GM19455 (cell line): ENCODE measurements around the gene ABCA5.
"Not testable (repeated sequence)": the region's sequence is repeated elsewhere in the genome, so short reads cannot be mapped to it uniquely, and the experiment has no call there.

ENCODE experiments used
- ATAC-seq: cut with Tn5 transposase; IDR thresholded peaks from one replicate; pipeline ENCODE4 v1.9.1; 2021; ENCODE audit not compliant: unreplicated experiment

Gene ABCA5

GRCh38 chr17:69222707-69223258 is 104.2 kb downstream of the ABCA5 start:
- no peak for ATAC-seq

DNA sequence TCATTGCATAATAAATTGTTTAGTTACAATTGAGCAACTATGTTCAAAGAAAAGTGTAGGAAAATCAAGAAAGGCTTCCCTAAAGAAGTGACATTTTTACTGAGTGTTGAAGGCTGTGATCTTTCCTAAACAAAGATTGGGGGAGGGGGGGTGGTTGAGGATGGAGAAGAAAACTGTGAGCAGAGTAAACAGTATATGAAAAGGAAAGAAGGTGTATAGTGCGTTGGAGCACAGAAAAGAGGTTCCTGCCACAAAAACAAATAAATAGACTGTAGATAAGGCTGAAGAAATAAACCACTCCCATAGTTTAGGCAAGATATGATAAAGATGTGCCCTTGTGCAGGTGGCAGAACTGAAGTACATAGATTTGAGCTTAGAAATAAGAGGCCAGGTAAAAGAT is 106.8 kb downstream of the ABCA5 start:
- no peak for ATAC-seq

DNA sequence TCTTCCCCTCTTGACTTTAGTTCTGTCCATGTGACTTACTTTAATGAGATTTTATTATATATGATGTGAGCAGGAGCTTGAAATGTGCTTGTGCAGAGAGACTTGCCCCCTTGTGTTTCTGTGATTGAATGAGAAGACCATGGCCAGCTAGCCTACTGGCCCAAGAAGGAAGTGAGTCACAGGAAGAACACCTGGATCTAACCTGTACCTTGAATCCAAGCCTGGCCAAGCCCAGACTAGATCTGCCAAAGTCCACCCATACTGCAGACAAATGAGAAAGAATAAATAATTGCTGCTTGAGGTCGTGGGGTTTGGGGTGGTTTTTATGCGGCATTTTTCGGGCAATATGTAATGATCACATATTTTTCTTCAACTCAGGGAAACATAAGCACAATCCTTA is 107.9 kb downstream of the ABCA5 start:
- no peak for ATAC-seq

- no peak for ATAC-seq
These were observed 113.7 kb downstream of the ABCA5 start for GRCh38 chr17:69213059-69213813.

DNA sequence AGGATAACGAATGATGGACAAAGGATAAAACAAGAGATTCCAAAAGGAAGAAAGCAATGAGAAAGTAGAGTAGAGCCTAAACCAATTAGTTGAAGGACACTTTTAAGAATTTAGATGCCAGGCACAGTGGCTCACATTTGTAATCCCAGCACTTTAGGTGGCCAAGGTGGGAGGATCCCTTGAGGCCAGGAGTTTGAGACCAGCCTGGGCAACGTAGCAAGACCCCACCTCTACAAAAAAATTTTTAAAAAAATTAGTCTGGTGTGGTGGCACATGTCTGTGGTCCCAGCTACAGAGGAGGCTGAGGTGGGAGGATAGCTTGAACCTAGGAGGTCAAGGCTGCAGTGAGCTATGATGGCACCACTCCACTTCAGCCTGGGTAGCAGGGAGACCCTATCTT is 118.3 kb downstream of the ABCA5 start:
- ATAC-seq, result no peak

DNA sequence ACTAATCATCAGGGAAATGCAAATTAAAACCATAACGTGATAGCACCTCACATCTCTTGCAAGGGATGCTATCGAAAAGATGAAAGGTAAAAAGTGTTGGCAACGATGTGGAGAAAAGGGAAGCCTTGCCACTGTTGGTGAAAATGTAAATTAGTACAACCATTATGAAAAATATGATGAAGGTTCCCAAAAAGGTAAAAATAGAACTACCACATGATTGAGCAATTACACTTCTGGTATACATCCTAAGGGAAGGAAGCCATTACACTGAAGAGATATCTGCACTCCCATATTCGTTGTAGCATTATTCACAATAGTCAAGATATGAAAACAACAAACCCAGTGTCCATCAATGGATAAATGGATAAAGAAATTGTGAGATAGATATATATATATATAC is 119.8 kb downstream of the ABCA5 start:
- ATAC-seq, result no peak

DNA sequence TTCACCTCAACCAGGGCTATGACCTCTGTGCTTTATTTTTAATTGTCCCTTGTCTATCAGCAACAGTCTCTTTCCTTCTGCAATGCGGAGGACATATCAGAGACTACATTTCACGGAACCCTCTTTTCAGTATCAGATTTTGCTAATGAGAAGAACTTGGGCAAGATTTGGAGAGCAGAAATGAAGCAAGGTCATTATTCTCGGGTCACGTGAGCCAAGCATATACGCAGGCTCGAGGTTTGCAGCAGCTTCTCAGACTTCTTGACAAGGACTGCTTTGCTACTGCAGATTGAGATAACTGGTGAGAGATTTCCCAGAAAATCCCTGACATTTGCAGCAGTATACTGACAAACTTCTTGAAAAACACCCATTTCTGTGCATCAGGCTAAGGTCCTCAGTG is 128.7 kb downstream of the ABCA5 start:
- no peak for ATAC-seq

- ATAC-seq, result not testable (repeated sequence)
These were observed 130.8 kb downstream of the ABCA5 start for GRCh38 chr17:69196105-69196653.
